Vagina (tissue), 2 donors: Measurements from ENCODE around the gene OR8B2. TPM values are rescaled to one million over a fixed set of nuclear protein-coding genes. Genes with fewer than 3 reads are reported as not detected.

Experiments
- DNase-seq, 2 donors: peaks; one replicate each; pipeline ENCODE4 v3.0.0-alpha.2; 2017; ENCODE audit errors: extremely low spot score in 2 of 2
- H3K27ac ChIP-seq: fragments of 200-600 bp; sonication (generic); one replicate; pipeline ENCODE4 v1.5.1; 2019
- H3K27me3 ChIP-seq: fragments of 200-600 bp; sonication (generic); one replicate; pipeline ENCODE4 v1.5.1; 2019
- H3K36me3 ChIP-seq, 2 donors: fragments of 200-600 bp; sonication (generic); one replicate each; pipeline ENCODE4 v1.5.1; 2017 to 2019
- H3K4me1 ChIP-seq: fragments of 200-600 bp; sonication (generic); one replicate; pipeline ENCODE4 v1.5.1; 2019
- H3K4me3 ChIP-seq, 2 donors: fragments of 200-600 bp; sonication (generic); 1 replicate in 1 of 2; 2 replicates in 1 of 2; pipeline ENCODE4 v1.5.1; 2016 to 2019
- H3K9me3 ChIP-seq: fragments of 200-600 bp; sonication (generic); one replicate; pipeline ENCODE4 v1.5.1; 2019
- CTCF ChIP-seq, 3 experiments: fragments of 450-650 bp in 2 of 3; fragments of 200-600 bp in 1 of 3; sonication (generic) in 1 of 3; IDR thresholded peaks; one replicate each; pipeline ENCODE4 v1.5.1; 2017 to 2019; ENCODE audit warnings: antibody characterized with exemption in 3 of 3, mild to moderate bottlenecking in 2 of 3, moderate library complexity in 2 of 3
- POLR2A ChIP-seq, 2 donors: fragments of 450-650 bp; IDR thresholded peaks; one replicate each; pipeline ENCODE4 v1.6.1; 2017; ENCODE audit warnings: antibody characterized with exemption in 2 of 2, mild to moderate bottlenecking in 2 of 2, moderate library complexity in 2 of 2
- POLR2AphosphoS5 ChIP-seq, 2 donors: sonication (generic); formaldehyde crosslinking; IDR thresholded peaks; one replicate each; pipeline ENCODE4 v1.9.0; 2017; ENCODE audit warnings: antibody characterized with exemption in 2 of 2, mild to moderate bottlenecking in 2 of 2, low read depth in 1 of 2; ENCODE audit not compliant: insufficient read depth in 1 of 2
- intact Hi-C: fragments of 100-400 bp; cut with DNase I; formaldehyde crosslinking; loops from one replicate; pipeline ENCODE4 v1.15.1; 2023
- total RNA-seq: library from RNA; depleted of rRNA; stranded (reverse); fragments of >200 nt; gene quantifications from one replicate; pipeline ENCODE4 v1.2.3, GENCODE V29; 2016

OR8B2 gene, protein sequence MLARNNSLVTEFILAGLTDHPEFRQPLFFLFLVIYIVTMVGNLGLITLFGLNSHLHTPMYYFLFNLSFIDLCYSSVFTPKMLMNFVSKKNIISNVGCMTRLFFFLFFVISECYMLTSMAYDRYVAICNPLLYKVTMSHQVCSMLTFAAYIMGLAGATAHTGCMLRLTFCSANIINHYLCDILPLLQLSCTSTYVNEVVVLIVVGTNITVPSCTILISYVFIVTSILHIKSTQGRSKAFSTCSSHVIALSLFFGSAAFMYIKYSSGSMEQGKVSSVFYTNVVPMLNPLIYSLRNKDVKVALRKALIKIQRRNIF
- total RNA-seq = not detected

DNA sequence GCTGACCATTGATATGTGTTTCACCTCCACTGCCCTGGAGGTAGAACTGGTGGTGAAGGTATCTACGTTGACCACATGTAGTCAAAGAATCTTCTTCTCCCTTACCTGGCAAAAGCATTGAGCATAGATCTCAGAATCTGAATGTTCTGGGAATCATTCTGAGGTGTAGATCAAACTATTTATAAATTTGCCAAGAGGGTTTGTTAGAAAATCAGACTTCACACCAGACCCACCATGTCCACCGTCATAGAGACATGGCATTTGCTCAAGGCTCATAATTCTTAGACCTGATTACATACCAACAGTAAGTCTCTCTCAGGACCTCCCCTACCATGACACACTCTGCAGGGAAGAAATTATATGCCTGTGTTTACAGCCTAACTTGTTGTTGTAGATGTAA, at the start of gene OR8B2:
Gene OR8B2, minus strand, starts transcription at position 101 of the 400 bp plus-strand sequence. CDS start 1,156 bp downstream, outside the sequence.
- TF ChIP-seq CTCF (IDR thresholded peaks at IDR 0.05) (no peak), POLR2AphosphoS5 (IDR thresholded peaks at IDR 0.05; ENCODE audit: insufficient read depth in 1 of 2, low read depth in 1 of 2) (no peak), POLR2A (IDR thresholded peaks at IDR 0.05) (no peak)
- DNase-seq = no peak
- intact Hi-C loops = no loop called here
- Histone ChIP-seq H3K4me1 (no peaks in the 10 kb centered on the region), H3K9me3 (no peaks in the 10 kb centered on the region), H3K4me3 (no peak within 1 kb of the TSS), H3K27me3 (no peaks in the 10 kb centered on the region), H3K27ac (no peak within 1 kb of the TSS), H3K36me3 (no peaks in the 10 kb centered on the region)

- Histone ChIP-seq H3K27me3 (no peaks in the 10 kb centered on the region), H3K27ac (no peak overlapping the region), H3K4me1 (no peaks in the 10 kb centered on the region), H3K9me3 (no peaks in the 10 kb centered on the region), H3K36me3 (no peaks in the 10 kb centered on the region), H3K4me3 (no peak overlapping the region)
- no peak for DNase-seq
- intact Hi-C loops = no loop called here
- TF ChIP-seq CTCF (IDR thresholded peaks at IDR 0.05) = no peak
- no peak for TF ChIP-seq POLR2AphosphoS5 (IDR thresholded peaks at IDR 0.05; ENCODE audit: insufficient read depth in 1 of 2, low read depth in 1 of 2)
- no peak for TF ChIP-seq POLR2A (IDR thresholded peaks at IDR 0.05)
These were observed 45.3 kb upstream of the OR8B2 start for GRCh38 chr11:124429599-124429998.

DNA sequence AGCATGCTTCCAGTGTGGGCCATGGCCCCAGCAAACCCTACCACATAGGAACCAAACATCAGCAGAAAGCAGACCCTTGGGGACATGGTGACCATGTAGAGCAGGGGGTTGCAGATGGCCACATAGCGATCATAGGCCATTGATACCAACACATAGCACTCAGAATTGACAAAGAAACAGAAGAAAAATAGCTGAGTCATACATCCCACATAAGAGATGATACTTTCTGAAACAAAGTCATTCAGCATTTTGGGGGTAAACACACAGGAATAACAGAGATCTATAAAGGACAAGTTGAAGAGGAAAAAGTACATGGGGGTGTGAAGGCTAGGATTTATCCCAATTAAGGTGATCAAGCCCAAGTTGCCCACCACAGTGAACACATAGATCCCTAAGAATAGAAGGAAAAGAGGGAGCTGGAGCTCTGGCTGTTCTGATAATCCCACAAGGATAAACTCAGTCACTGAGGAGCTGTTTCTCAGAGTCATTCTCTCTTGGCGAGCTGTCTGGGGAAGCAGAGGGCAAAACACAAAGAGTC, 40.2 kb upstream of the OR8B2 start, which contains the start of gene OR8B4:
Gene OR8B4, minus strand, starts transcription at position 488 of the 538 bp plus-strand sequence. Its CDS starts 0 bp downstream, at position 488.
- Histone ChIP-seq H3K9me3 (no peaks in the 10 kb centered on the region), H3K4me1 (no peaks in the 10 kb centered on the region), H3K4me3 (no peak within 1 kb of the TSS), H3K27me3 (no peaks in the 10 kb centered on the region), H3K27ac (no peak within 1 kb of the TSS), H3K36me3 (no peaks in the 10 kb centered on the region)
- TF ChIP-seq CTCF (IDR thresholded peaks at IDR 0.05) (no peak), POLR2AphosphoS5 (IDR thresholded peaks at IDR 0.05; ENCODE audit: insufficient read depth in 1 of 2, low read depth in 1 of 2) (no peak), POLR2A (IDR thresholded peaks at IDR 0.05) (no peak)
- intact Hi-C loops = no loop called here
- no peak for DNase-seq

DNA sequence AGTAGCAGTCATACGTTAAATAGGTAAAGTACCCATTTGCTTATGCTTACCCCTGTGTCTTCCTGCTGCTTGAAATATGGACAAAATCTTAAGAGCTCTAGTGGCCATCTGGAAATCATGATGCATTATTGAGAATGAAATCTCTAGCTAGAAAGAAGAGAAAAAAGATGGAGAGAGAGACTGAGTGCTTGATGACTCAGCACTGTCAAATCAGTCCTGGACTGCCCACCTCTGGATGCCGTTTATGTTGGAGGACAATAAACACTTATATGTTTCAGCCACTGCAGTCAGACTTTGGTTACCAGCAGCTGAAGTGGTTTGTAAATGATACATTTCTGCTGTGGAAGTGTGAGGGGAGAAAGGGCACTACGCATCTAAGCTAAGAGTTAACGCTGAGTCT, 36.7 kb upstream of the OR8B2 start:
- Histone ChIP-seq H3K4me3 (no peak overlapping the region), H3K4me1 (no peaks in the 10 kb centered on the region), H3K27me3 (no peaks in the 10 kb centered on the region), H3K36me3 (no peaks in the 10 kb centered on the region), H3K9me3 (no peaks in the 10 kb centered on the region), H3K27ac (no peak overlapping the region)
- TF ChIP-seq POLR2AphosphoS5 (IDR thresholded peaks at IDR 0.05; ENCODE audit: insufficient read depth in 1 of 2, low read depth in 1 of 2) (no peak), CTCF (IDR thresholded peaks at IDR 0.05) (no peak), POLR2A (IDR thresholded peaks at IDR 0.05) (no peak)
- DNase-seq = no peak
- intact Hi-C loops = no loop called here

- DNase-seq = no peak
- intact Hi-C loops = loop anchor here (10.0 kb wide), 1 partner anchor 169 kb away; no protein-coding TSS in a partner anchor
- Histone ChIP-seq H3K36me3 (no peaks in the 10 kb centered on the region), H3K27ac (no peak overlapping the region), H3K4me3 (no peak overlapping the region), H3K9me3 (no peaks in the 10 kb centered on the region), H3K4me1 (no peaks in the 10 kb centered on the region), H3K27me3 (no peaks in the 10 kb centered on the region)
- TF ChIP-seq POLR2AphosphoS5 (IDR thresholded peaks at IDR 0.05; ENCODE audit: insufficient read depth in 1 of 2, low read depth in 1 of 2) (no peak), CTCF (IDR thresholded peaks at IDR 0.05) (peak in 1 of 3 experiments; percentile 10)
These were observed 31.1 kb upstream of the OR8B2 start for GRCh38 chr11:124415356-124415923.
